HepG2 (cell line): ENCODE data around the gene INF2. TPM values are rescaled to one million over a fixed set of nuclear protein-coding genes. Genes with fewer than 3 reads are reported as not detected.

Experiments used
- CHCHD3 ChIP-seq: sonication (generic); formaldehyde crosslinking; IDR thresholded peaks from 2 replicates; pipeline ENCODE4 v1.8.0; 2022; ENCODE audit warnings: mild to moderate bottlenecking, missing genetic modification reagents, moderate library complexity
- DPF2 ChIP-seq: sonication (generic); formaldehyde crosslinking; IDR thresholded peaks from 2 replicates; pipeline ENCODE4 v1.4.0; 2020; ENCODE audit warnings: mild to moderate bottlenecking, low read depth, missing genetic modification reagents, borderline replicate concordance
- ELF4 ChIP-seq: sonication (generic); formaldehyde crosslinking; IDR thresholded peaks from 2 replicates; pipeline ENCODE4 v1.5.0; 2020; ENCODE audit warnings: missing genetic modification reagents, mild to moderate bottlenecking, moderate library complexity, borderline replicate concordance
- GATA4 ChIP-seq: sonication (generic); IDR thresholded peaks from 2 replicates; pipeline ENCODE4 v1.6.1; 2016; ENCODE audit warnings: antibody characterized with exemption, low read depth, borderline replicate concordance
- GZF1 ChIP-seq: sonication (generic); formaldehyde crosslinking; IDR thresholded peaks from 2 replicates; pipeline ENCODE4 v1.5.1; 2020; ENCODE audit warnings: mild to moderate bottlenecking, missing genetic modification reagents
- HNRNPL ChIP-seq: fragments of 200-400 bp; formaldehyde crosslinking; IDR thresholded peaks from 2 replicates; pipeline ENCODE4 v1.6.1; 2017; ENCODE audit warnings: mild to moderate bottlenecking, low read depth, low read length
- JUND ChIP-seq: sonication (generic); formaldehyde crosslinking; IDR thresholded peaks from 2 replicates; pipeline ENCODE4 v1.8.0; 2022; ENCODE audit warnings: mild to moderate bottlenecking, missing genetic modification reagents
- KAT7 ChIP-seq: IDR thresholded peaks from 2 replicates; pipeline ENCODE4 v1.6.1; 2018; ENCODE audit warnings: borderline replicate concordance, missing compliant biosample characterization
- KDM2A ChIP-seq: sonication (generic); formaldehyde crosslinking; IDR thresholded peaks from 2 replicates; pipeline ENCODE4 v1.4.0; 2020; ENCODE audit warnings: low read depth, missing genetic modification reagents, borderline replicate concordance
- NFKB2 ChIP-seq: sonication (generic); formaldehyde crosslinking; IDR thresholded peaks from 2 replicates; pipeline ENCODE4 v1.4.0; 2020; ENCODE audit warnings: missing genetic modification reagents, borderline replicate concordance
- SAP130 ChIP-seq: IDR thresholded peaks from 2 replicates; pipeline ENCODE4 v1.6.1; 2016; ENCODE audit warnings: low read depth
- TCF7L2 ChIP-seq: IDR thresholded peaks from 2 replicates; pipeline ENCODE4 v1.6.1; 2011; ENCODE audit warnings: mild to moderate bottlenecking, low read depth, low read length, moderate library complexity
- ZFP37 ChIP-seq: sonication (generic); formaldehyde crosslinking; IDR thresholded peaks from 2 replicates; pipeline ENCODE4 v1.4.0; 2020; ENCODE audit warnings: missing genetic modification reagents, borderline replicate concordance
- ZNF138 ChIP-seq: sonication (generic); formaldehyde crosslinking; IDR thresholded peaks from 2 replicates; pipeline ENCODE4 v1.5.0; 2020; ENCODE audit warnings: mild to moderate bottlenecking, low read depth, missing genetic modification reagents
- ZNF441 ChIP-seq: sonication (generic); formaldehyde crosslinking; IDR thresholded peaks from 2 replicates; pipeline ENCODE4 v1.7.0; 2021; ENCODE audit warnings: missing genetic modification reagents, borderline replicate concordance
- ZNF557 ChIP-seq: sonication (generic); formaldehyde crosslinking; IDR thresholded peaks from 2 replicates; pipeline ENCODE4 v1.4.0; 2020; ENCODE audit warnings: missing genetic modification reagents
- ZNF839 ChIP-seq: sonication (generic); formaldehyde crosslinking; IDR thresholded peaks from 2 replicates; pipeline ENCODE4 v1.4.0; 2020; ENCODE audit warnings: missing genetic modification reagents, mild to moderate bottlenecking, borderline replicate concordance
- ZSCAN25 ChIP-seq: sonication (generic); formaldehyde crosslinking; IDR thresholded peaks from 2 replicates; pipeline ENCODE4 v1.8.0; 2022; ENCODE audit warnings: mild to moderate bottlenecking, missing genetic modification reagents
- polyA plus RNA-seq, 8 experiments: library from polyadenylated mRNA; depleted of rRNA in 3 of 8; stranded (reverse) in 7 of 8; unstranded in 1 of 8; fragments of >200 nt; fragmentation: Illumina TruSeq in 4 of 8; extraction: Trizol in 4 of 8; gene quantifications; 2 replicates each; pipeline versions ENCODE4 v1.2.1 to v1.2.3, GENCODE V29; 2011 to 2016; ENCODE audit warnings: low read depth in 4 of 8, missing spikeins in 1 of 8, mixed read lengths in 1 of 8; ENCODE audit not compliant: insufficient read depth in 1 of 8
- total RNA-seq, 5 experiments: library from RNA; depleted of rRNA; stranded (reverse); fragments of >200 nt; fragmentation: Illumina TruSeq; extraction: Trizol; gene quantifications; 2 replicates each; pipeline ENCODE4 v1.2.3, GENCODE V29; 2016; ENCODE audit warnings: low read depth in 1 of 5
- TF ChIP-seq, protein P1 (sequence below): sonication (generic); formaldehyde crosslinking; IDR thresholded peaks from 2 replicates; pipeline ENCODE4 v1.8.0; 2022; ENCODE audit warnings: missing genetic modification reagents, mild to moderate bottlenecking, moderate library complexity, borderline replicate concordance
- TF ChIP-seq, protein P2 (sequence below): sonication (generic); formaldehyde crosslinking; IDR thresholded peaks from 2 replicates; pipeline ENCODE4 v1.8.1; 2023; ENCODE audit warnings: mild to moderate bottlenecking, moderate library complexity, missing genetic modification reagents
- TF ChIP-seq, protein P3 (sequence below): sonication (generic); formaldehyde crosslinking; IDR thresholded peaks from 2 replicates; pipeline ENCODE4 v1.5.0; 2020; ENCODE audit warnings: missing genetic modification reagents
- TF ChIP-seq, protein P4 (sequence below): sonication (generic); formaldehyde crosslinking; IDR thresholded peaks from 2 replicates; pipeline ENCODE4 v1.8.0; 2022; ENCODE audit warnings: missing genetic modification reagents, mild to moderate bottlenecking, borderline replicate concordance
- TF ChIP-seq, protein P5 (sequence below): IDR thresholded peaks from 2 replicates; pipeline ENCODE4 v1.6.1; 2016; ENCODE audit warnings: low read depth

Gene INF2
- total and polyA plus RNA-seq, 2 of the 13 experiments (the other 11 are each of a cell fraction or from before 2014, with no cell fraction given): 16.4 to 26.4 TPM

DNA sequence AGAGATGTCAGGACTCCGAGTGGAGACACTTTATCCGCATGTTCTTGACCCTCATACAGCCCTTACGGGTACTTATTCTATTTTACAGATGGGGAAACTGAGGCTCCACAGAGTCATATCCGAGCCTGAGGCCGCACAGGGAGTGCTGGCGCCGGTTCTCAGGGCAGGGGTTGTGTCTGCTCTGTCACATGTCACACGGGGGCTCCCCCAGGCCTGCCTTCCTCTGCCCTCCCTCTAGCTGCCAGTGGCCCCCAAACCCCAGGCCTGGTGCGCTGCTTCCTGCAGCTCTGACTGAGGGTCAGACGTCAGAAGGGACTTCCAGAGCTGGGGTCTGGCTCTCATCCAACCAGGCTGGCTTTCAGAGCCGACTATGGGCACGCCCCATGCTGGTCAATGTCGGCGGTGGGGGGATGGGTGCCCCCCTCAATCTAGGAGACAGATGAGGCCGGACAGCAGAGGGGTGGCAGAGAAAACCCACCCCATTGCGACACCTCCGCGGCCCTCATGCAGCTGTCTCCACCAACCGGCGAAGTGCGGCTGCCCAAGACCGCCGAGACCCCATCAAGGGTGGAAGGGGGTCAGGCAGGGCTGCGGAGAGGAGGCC lies 811 bp upstream of the INF2 start (continued):
- TF ChIP-seq, protein P1, sequence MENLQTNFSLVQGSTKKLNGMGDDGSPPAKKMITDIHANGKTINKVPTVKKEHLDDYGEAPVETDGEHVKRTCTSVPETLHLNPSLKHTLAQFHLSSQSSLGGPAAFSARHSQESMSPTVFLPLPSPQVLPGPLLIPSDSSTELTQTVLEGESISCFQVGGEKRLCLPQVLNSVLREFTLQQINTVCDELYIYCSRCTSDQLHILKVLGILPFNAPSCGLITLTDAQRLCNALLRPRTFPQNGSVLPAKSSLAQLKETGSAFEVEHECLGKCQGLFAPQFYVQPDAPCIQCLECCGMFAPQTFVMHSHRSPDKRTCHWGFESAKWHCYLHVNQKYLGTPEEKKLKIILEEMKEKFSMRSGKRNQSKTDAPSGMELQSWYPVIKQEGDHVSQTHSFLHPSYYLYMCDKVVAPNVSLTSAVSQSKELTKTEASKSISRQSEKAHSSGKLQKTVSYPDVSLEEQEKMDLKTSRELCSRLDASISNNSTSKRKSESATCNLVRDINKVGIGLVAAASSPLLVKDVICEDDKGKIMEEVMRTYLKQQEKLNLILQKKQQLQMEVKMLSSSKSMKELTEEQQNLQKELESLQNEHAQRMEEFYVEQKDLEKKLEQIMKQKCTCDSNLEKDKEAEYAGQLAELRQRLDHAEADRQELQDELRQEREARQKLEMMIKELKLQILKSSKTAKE (CRISPR knock-in tag): 0 out of 2 replicates have a peak, but pooled peaks have one; percentile 39
- TF ChIP-seq ZSCAN25 (CRISPR knock-in tag) (no peak; the same call in 1 of the 2 replicates), ZNF441 (CRISPR knock-in tag) (no peak), JUND (no peak), SAP130 (CRISPR knock-in tag) (no peak; the same call in 1 of the 2 replicates), TCF7L2 (no peak), CHCHD3 (0 out of 2 replicates have a peak, but pooled peaks have one; percentile 3), GZF1 (no peak), NFKB2 (CRISPR knock-in tag) (peak; percentile 44; the same call in 1 of the 2 replicates), KDM2A (CRISPR knock-in tag) (no peak), GATA4 (no peak), ZFP37 (CRISPR knock-in tag) (no peak), HNRNPL (no peak), ZNF557 (CRISPR knock-in tag) (no peak), ZNF138 (CRISPR knock-in tag) (no peak), ZNF839 (CRISPR knock-in tag) (no peak; the same call in 1 of the 2 replicates), ELF4 (CRISPR knock-in tag) (0 out of 2 replicates have a peak, but pooled peaks have one; percentile 0), DPF2 (CRISPR knock-in tag) (no peak), KAT7 (no peak)
- TF ChIP-seq, protein P2, sequence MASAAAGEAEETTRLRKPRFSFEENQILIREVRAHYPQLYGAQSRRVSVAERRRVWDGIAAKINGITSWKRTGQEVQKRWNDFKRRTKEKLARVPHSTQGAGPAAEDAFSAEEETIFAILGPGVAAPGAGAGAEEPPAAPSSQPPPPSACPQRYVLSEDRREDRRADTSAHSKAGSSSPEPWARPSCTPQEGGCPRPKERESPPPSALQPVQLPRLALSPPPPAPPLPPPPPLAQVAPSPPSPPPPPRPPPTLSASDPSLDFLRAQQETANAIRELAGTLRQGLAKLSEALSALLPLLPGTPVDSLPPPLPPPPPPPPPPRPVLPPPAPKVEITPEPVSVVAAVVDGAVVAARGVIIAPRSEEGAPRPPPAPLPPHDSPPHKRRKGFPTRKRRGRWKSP (CRISPR knock-in tag): no peak; the same call in 1 of the 2 replicates
- TF ChIP-seq, protein P3, sequence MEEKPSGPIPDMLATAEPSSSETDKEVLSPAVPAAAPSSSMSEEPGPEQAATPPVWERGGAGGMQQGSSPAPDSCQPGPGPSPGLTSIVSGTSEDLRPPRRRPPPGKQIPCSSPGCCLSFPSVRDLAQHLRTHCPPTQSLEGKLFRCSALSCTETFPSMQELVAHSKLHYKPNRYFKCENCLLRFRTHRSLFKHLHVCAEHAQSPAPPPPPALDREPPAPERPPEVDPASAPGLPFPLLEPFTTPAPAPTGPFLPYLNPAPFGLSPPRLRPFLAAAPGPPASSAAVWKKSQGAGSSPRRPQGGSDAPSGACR (CRISPR knock-in tag): peak; percentile 28; the same call in 1 of the 2 replicates
- TF ChIP-seq, protein P4, sequence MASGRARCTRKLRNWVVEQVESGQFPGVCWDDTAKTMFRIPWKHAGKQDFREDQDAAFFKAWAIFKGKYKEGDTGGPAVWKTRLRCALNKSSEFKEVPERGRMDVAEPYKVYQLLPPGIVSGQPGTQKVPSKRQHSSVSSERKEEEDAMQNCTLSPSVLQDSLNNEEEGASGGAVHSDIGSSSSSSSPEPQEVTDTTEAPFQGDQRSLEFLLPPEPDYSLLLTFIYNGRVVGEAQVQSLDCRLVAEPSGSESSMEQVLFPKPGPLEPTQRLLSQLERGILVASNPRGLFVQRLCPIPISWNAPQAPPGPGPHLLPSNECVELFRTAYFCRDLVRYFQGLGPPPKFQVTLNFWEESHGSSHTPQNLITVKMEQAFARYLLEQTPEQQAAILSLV (CRISPR knock-in tag): 0 out of 2 replicates have a peak, but pooled peaks have one; percentile 6
- TF ChIP-seq, protein P5, sequence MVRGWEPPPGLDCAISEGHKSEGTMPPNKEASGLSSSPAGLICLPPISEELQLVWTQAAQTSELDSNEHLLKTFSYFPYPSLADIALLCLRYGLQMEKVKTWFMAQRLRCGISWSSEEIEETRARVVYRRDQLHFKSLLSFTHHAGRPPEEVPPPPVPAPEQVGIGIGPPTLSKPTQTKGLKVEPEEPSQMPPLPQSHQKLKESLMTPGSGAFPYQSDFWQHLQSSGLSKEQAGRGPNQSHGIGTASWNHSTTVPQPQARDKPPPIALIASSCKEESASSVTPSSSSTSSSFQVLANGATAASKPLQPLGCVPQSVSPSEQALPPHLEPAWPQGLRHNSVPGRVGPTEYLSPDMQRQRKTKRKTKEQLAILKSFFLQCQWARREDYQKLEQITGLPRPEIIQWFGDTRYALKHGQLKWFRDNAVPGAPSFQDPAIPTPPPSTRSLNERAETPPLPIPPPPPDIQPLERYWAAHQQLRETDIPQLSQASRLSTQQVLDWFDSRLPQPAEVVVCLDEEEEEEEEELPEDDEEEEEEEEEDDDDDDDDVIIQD (CRISPR knock-in tag): no peak
